Glomerular endothelial cell (primary cell): Measurements from ENCODE around the gene RETREG2. TPM values are rescaled to one million over a fixed set of nuclear protein-coding genes. Genes with fewer than 3 reads are reported as not detected.

ENCODE experiments used
- DNase-seq: peaks from one replicate; pipeline ENCODE4 v3.0.0-alpha.2; 2011; ENCODE audit warnings: low read depth, low spot score; ENCODE audit errors: extremely low read depth
- total RNA-seq: library from RNA; depleted of rRNA; stranded (reverse); fragments of >200 nt; gene quantifications from 2 replicates; pipeline ENCODE4 v1.2.3, GENCODE V29; 2015

The RETREG2 gene
- total RNA-seq, 1 donor from 2014 or later: 48.0 TPM

GRCh38 chr2:219168526-219168925 is 9.5 kb upstream of the RETREG2 start:
- DNase-seq: no peak

- no peak for DNase-seq
These were observed 9.1 kb upstream of the RETREG2 start for GRCh38 chr2:219168932-219169331.

- no peak for DNase-seq
These were observed 8.0 kb upstream of the RETREG2 start, which contains the start of gene SLC23A3 for GRCh38 chr2:219169930-219170654. Gene SLC23A3, minus strand, starts transcription at chr2:219170029. Its CDS starts 45 bp downstream, at chr2:219169984.

- DNase-seq: no peak
These were observed 6.8 kb upstream of the RETREG2 start for GRCh38 chr2:219171231-219171651.

GRCh38 chr2:219172231-219173154 is 5.6 kb upstream of the RETREG2 start:
- DNase-seq: no peak

GRCh38 chr2:219173176-219173575 is 4.9 kb upstream of the RETREG2 start:
- no peak for DNase-seq

GRCh38 chr2:219174146-219174545 is 3.9 kb upstream of the RETREG2 start:
- no peak for DNase-seq

GRCh38 chr2:219174801-219175200 is 3.3 kb upstream of the RETREG2 start:
- no peak for DNase-seq

GRCh38 chr2:219175486-219175885 is 2.6 kb upstream of the RETREG2 start:
- no peak for DNase-seq

GRCh38 chr2:219175928-219176817 is 1.9 kb upstream of the RETREG2 start:
- no peak for DNase-seq

GRCh38 chr2:219176818-219177551 is 1.1 kb upstream of the RETREG2 start, which contains the start of gene CNPPD1:
Gene CNPPD1, minus strand, starts transcription at chr2:219176925. Its CDS starts 97 bp downstream, at chr2:219176828.
- no peak for DNase-seq

- no peak for DNase-seq
These were observed 501 bp downstream of the RETREG2 start for GRCh38 chr2:219178377-219179175.

- DNase-seq: no peak
These were observed 1.8 kb downstream of the RETREG2 start for GRCh38 chr2:219179601-219180465.

GRCh38 chr2:219180961-219181360 is 2.9 kb downstream of the RETREG2 start:
- no peak for DNase-seq

- no peak for DNase-seq
These were observed 3.5 kb downstream of the RETREG2 start for GRCh38 chr2:219181531-219181930.

GRCh38 chr2:219182331-219183150 is 4.5 kb downstream of the RETREG2 start:
- no peak for DNase-seq

GRCh38 chr2:219183151-219183772 is 5.2 kb downstream of the RETREG2 start:
- no peak for DNase-seq
